LNCAP (cell line): ENCODE results near the gene ARL4A.

Experiments used
- CTCF ChIP-seq: fragments of 450-650 bp; IDR thresholded peaks from 2 replicates; pipeline ENCODE4 v1.5.1; 2017; ENCODE audit warnings: mild to moderate bottlenecking

The ARL4A gene

GRCh38 chr7:12719981-12720865, 32.8 kb downstream of the ARL4A start:
- TF ChIP-seq CTCF = no peak

GRCh38 chr7:12721286-12721830, 33.9 kb downstream of the ARL4A start:
- no peak for TF ChIP-seq CTCF

- TF ChIP-seq CTCF = no peak
Measured at GRCh38 chr7:12722136-12722535, 34.7 kb downstream of the ARL4A start.

GRCh38 chr7:12722636-12723605, 35.5 kb downstream of the ARL4A start:
- no peak for TF ChIP-seq CTCF

- TF ChIP-seq CTCF = no peak
Measured at GRCh38 chr7:12725575-12726316, 38.3 kb downstream of the ARL4A start.

- TF ChIP-seq CTCF = no peak
Measured at GRCh38 chr7:12726908-12727307, 39.5 kb downstream of the ARL4A start.
